ENCODE measurements around the gene RFX2. TPM values are rescaled to one million over a fixed set of nuclear protein-coding genes. Genes with fewer than 3 reads are reported as not detected.
A peak's percentile ranks its signal among the peaks of the same experiment; 100 is the strongest.

Gene RFX2
- total RNA-seq, 2 experiments from 2014 or later, result 8.6 to 8.9 TPM

- Mint-ChIP-seq H3K27me3 (no peaks in the 10 kb centered on the region), H3K4me1 (peaks cover 11% of the 10 kb centered on the region), H3K36me3 (ENCODE audit: low read depth) (no peaks in the 10 kb centered on the region), H3K9me3 (ENCODE audit: low read depth) (no peaks in the 10 kb centered on the region), H3K4me3 (no peak overlapping the region), H3K27ac (no peak overlapping the region)
- intact Hi-C loops (cut with DNase I, micrococcal nuclease), result no loop called here
- ATAC-seq, result no peak
- no peak for DNase-seq
- ChIA-PET CTCF (interaction anchor here (0.6 to 1.0 kb wide), 2 partner anchors 83 to 236 kb away, joined by 3 to 5 read pairs; no protein-coding TSS in a partner anchor), POLR2A (no interaction called here)
Measured at GRCh38 chr19:6044056-6044805, 66.1 kb downstream of the RFX2 start.

- Mint-ChIP-seq H3K27ac (no peak overlapping the region), H3K9me3 (ENCODE audit: low read depth) (no peaks in the 10 kb centered on the region), H3K4me1 (peaks cover 17% of the 10 kb centered on the region), H3K4me3 (no peak overlapping the region), H3K27me3 (no peaks in the 10 kb centered on the region), H3K36me3 (ENCODE audit: low read depth) (no peaks in the 10 kb centered on the region)
- CTCF ChIA-PET, result interaction anchor here (1.0 kb wide), 1 partner anchor 85 kb away, joined by 3 read pairs; no protein-coding TSS in a partner anchor
- ATAC-seq, result no peak
- POLR2A ChIA-PET, result no interaction called here
- intact Hi-C loops (cut with DNase I, micrococcal nuclease), result no loop called here
- no peak for DNase-seq
Measured at GRCh38 chr19:6042776-6043726, 67.2 kb downstream of the RFX2 start.

- DNase-seq (no peak), ATAC-seq (no peak)
- CTCF ChIA-PET, result interaction anchor here (1.6 kb wide), 1 partner anchor 19 kb away, joined by 6 read pairs; no protein-coding TSS in a partner anchor
- intact Hi-C loops (cut with DNase I, micrococcal nuclease), result no loop called here
- no peaks in the 10 kb centered on the region for H3K27me3 Mint-ChIP-seq
- H3K27ac Mint-ChIP-seq, result no peak overlapping the region
- H3K36me3 Mint-ChIP-seq (ENCODE audit: low read depth), result peaks cover 3% of the 10 kb centered on the region
- H3K4me1 Mint-ChIP-seq, result peaks cover 20% of the 10 kb centered on the region
- H3K4me3 Mint-ChIP-seq, result no peak overlapping the region
- POLR2A ChIA-PET, result no interaction called here
- no peaks in the 10 kb centered on the region for H3K9me3 Mint-ChIP-seq (ENCODE audit: low read depth)
Measured at GRCh38 chr19:6041991-6042481, 68.3 kb downstream of the RFX2 start.

GRCh38 chr19:6041071-6041470, 69.2 kb downstream of the RFX2 start:
- intact Hi-C loops (cut with DNase I, micrococcal nuclease), result no loop called here
- H3K27ac Mint-ChIP-seq, result no peak overlapping the region
- DNase-seq, result no peak
- no peak overlapping the region for H3K4me3 Mint-ChIP-seq
- no peaks in the 10 kb centered on the region for H3K27me3 Mint-ChIP-seq
- CTCF ChIA-PET, result interaction anchor here (0.8 to 1.6 kb wide), 2 partner anchors 12 to 18 kb away, joined by 4 to 6 read pairs; no protein-coding TSS in a partner anchor
- H3K9me3 Mint-ChIP-seq (ENCODE audit: low read depth), result no peaks in the 10 kb centered on the region
- H3K4me1 Mint-ChIP-seq, result peaks cover 20% of the 10 kb centered on the region
- POLR2A ChIA-PET, result no interaction called here
- ATAC-seq, result no peak
- H3K36me3 Mint-ChIP-seq (ENCODE audit: low read depth), result peaks cover 3% of the 10 kb centered on the region

GRCh38 chr19:6039566-6040225, 70.6 kb downstream of the RFX2 start:
- H3K4me3 Mint-ChIP-seq, result no peak overlapping the region
- no peaks in the 10 kb centered on the region for H3K27me3 Mint-ChIP-seq
- H3K4me1 Mint-ChIP-seq, result peaks cover 20% of the 10 kb centered on the region
- ATAC-seq (peak; percentile 37), DNase-seq (peak; percentile 25)
- POLR2A ChIA-PET, result no interaction called here
- peak overlapping the region; percentile 82 for H3K27ac Mint-ChIP-seq
- intact Hi-C loops (cut with DNase I, micrococcal nuclease), result no loop called here
- CTCF ChIA-PET, result interaction anchor here (1.5 kb wide), 1 partner anchor 8 kb away, joined by 5 read pairs; no protein-coding TSS in a partner anchor
- H3K36me3 Mint-ChIP-seq (ENCODE audit: low read depth), result peaks cover 3% of the 10 kb centered on the region
- H3K9me3 Mint-ChIP-seq (ENCODE audit: low read depth), result no peaks in the 10 kb centered on the region

GRCh38 chr19:6038634-6039405, 71.5 kb downstream of the RFX2 start:
- peaks cover 20% of the 10 kb centered on the region for H3K4me1 Mint-ChIP-seq
- H3K9me3 Mint-ChIP-seq (ENCODE audit: low read depth), result no peaks in the 10 kb centered on the region
- ChIA-PET CTCF (interaction anchor here (1.4 to 1.5 kb wide), 2 partner anchors 9 to 50 kb away, joined by 5 to 6 read pairs; no protein-coding TSS in a partner anchor), POLR2A (no interaction called here)
- no peaks in the 10 kb centered on the region for H3K27me3 Mint-ChIP-seq
- peaks cover 3% of the 10 kb centered on the region for H3K36me3 Mint-ChIP-seq (ENCODE audit: low read depth)
- peak; percentile 93 for ATAC-seq
- no peak overlapping the region for H3K4me3 Mint-ChIP-seq
- intact Hi-C loops (cut with DNase I, micrococcal nuclease), result no loop called here
- H3K27ac Mint-ChIP-seq, result peak overlapping the region; percentile 82
- peak; percentile 79 for DNase-seq

GRCh38 chr19:6035026-6035425, 75.3 kb downstream of the RFX2 start:
- ATAC-seq (no peak), DNase-seq (no peak)
- Mint-ChIP-seq H3K27ac (no peak overlapping the region), H3K4me3 (no peak overlapping the region), H3K9me3 (ENCODE audit: low read depth) (no peaks in the 10 kb centered on the region), H3K4me1 (peaks cover 21% of the 10 kb centered on the region), H3K36me3 (ENCODE audit: low read depth) (peaks cover 3% of the 10 kb centered on the region), H3K27me3 (no peaks in the 10 kb centered on the region)
- CTCF ChIA-PET, result interaction anchor here (0.6 to 2.2 kb wide), 5 partner anchors 8 to 231 kb away, joined by 3 to 9 read pairs (median 4); no protein-coding TSS in a partner anchor
- intact Hi-C loops (cut with DNase I, micrococcal nuclease), result no loop called here
- POLR2A ChIA-PET, result no interaction called here

- POLR2A ChIA-PET, result no interaction called here
Measured at GRCh38 chr19:6034512-6034911, 75.8 kb downstream of the RFX2 start.

GRCh38 chr19:6033744-6034264, 76.5 kb downstream of the RFX2 start:
- ChIA-PET CTCF (interaction anchor here (1.8 to 2.2 kb wide), 2 partner anchors 11 to 15 kb away, joined by 6 to 9 read pairs; no protein-coding TSS in a partner anchor), POLR2A (no interaction called here)
- ATAC-seq (no peak), DNase-seq (no peak)
- Mint-ChIP-seq H3K4me1 (peaks cover 17% of the 10 kb centered on the region), H3K27ac (no peak overlapping the region), H3K9me3 (ENCODE audit: low read depth) (no peaks in the 10 kb centered on the region), H3K36me3 (ENCODE audit: low read depth) (peaks cover 3% of the 10 kb centered on the region), H3K4me3 (no peak overlapping the region), H3K27me3 (no peaks in the 10 kb centered on the region)
- intact Hi-C loops (cut with DNase I, micrococcal nuclease), result no loop called here

More at GRCh38 chr19:6034512-6034911, 75.8 kb downstream of the RFX2 start:
- no peak overlapping the region for H3K4me3 Mint-ChIP-seq
- CTCF ChIA-PET, result interaction anchor here (0.6 to 2.2 kb wide), 5 partner anchors 8 to 230 kb away, joined by 3 to 9 read pairs (median 4); no protein-coding TSS in a partner anchor
- intact Hi-C loops (cut with DNase I, micrococcal nuclease), result no loop called here
- no peaks in the 10 kb centered on the region for H3K9me3 Mint-ChIP-seq (ENCODE audit: low read depth)
- ATAC-seq (no peak), DNase-seq (no peak)
- H3K36me3 Mint-ChIP-seq (ENCODE audit: low read depth), result peaks cover 3% of the 10 kb centered on the region
- peaks cover 23% of the 10 kb centered on the region for H3K4me1 Mint-ChIP-seq
- no peak overlapping the region for H3K27ac Mint-ChIP-seq
- H3K27me3 Mint-ChIP-seq, result no peaks in the 10 kb centered on the region

- Mint-ChIP-seq H3K36me3 (ENCODE audit: low read depth) (peaks cover 3% of the 10 kb centered on the region), H3K4me3 (no peak overlapping the region), H3K27ac (no peak overlapping the region), H3K9me3 (ENCODE audit: low read depth) (no peaks in the 10 kb centered on the region), H3K27me3 (no peaks in the 10 kb centered on the region), H3K4me1 (peaks cover 10% of the 10 kb centered on the region)
- DNase-seq (no peak), ATAC-seq (no peak)
- ChIA-PET CTCF (no interaction called here), POLR2A (no interaction called here)
- intact Hi-C loops (cut with DNase I, micrococcal nuclease), result no loop called here
Measured at GRCh38 chr19:6032827-6033226, 77.5 kb downstream of the RFX2 start.

Data from activated CD4-positive, alpha-beta T cell treated with anti-CD3 and anti-CD28 coated beads for 36 hours (primary cell).